Loucy (cell line): Measurements from ENCODE around the gene ZC3H14.

Source experiments
- H2AFZ ChIP-seq: fragments of 200-600 bp; sonication (generic); 2 replicates; pipeline ENCODE4 v1.6.0; 2016; ENCODE audit warnings: antibody characterized with exemption, mild to moderate bottlenecking, low read length, moderate library complexity
- H3F3A ChIP-seq: fragments of 200-600 bp; 2 replicates; pipeline ENCODE4 v1.6.0; 2016; ENCODE audit warnings: antibody characterized with exemption, low read depth, mild to moderate bottlenecking
- H3K27me3 ChIP-seq: fragments of 200-600 bp; sonication (generic); 2 replicates; pipeline ENCODE4 v1.6.1; 2014; ENCODE audit warnings: low read length, mild to moderate bottlenecking; ENCODE audit not compliant: insufficient read depth, poor library complexity, severe bottlenecking
- H3K36me3 ChIP-seq: fragments of 200-600 bp; sonication (generic); 2 replicates; pipeline ENCODE4 v1.6.1; 2016; ENCODE audit warnings: low read length; ENCODE audit not compliant: insufficient read depth
- H3K4me1 ChIP-seq: fragments of 200-600 bp; sonication (generic); 2 replicates; pipeline ENCODE4 v1.5.1; 2014; ENCODE audit warnings: low read length, mild to moderate bottlenecking; ENCODE audit not compliant: insufficient read depth, poor library complexity, severe bottlenecking
- H3K4me2 ChIP-seq: fragments of 200-600 bp; sonication (generic); 2 replicates; pipeline ENCODE4 v1.6.0; 2014; ENCODE audit warnings: antibody characterized with exemption, low read length, low read depth, mild to moderate bottlenecking; ENCODE audit not compliant: poor library complexity, severe bottlenecking
- H3K4me3 ChIP-seq: fragments of 200-600 bp; sonication (generic); 2 replicates; pipeline ENCODE4 v1.5.1; 2014; ENCODE audit warnings: low read length, mild to moderate bottlenecking, mixed read lengths; ENCODE audit not compliant: poor library complexity, severe bottlenecking
- H3K79me2 ChIP-seq: fragments of 200-600 bp; sonication (generic); 2 replicates; pipeline ENCODE4 v1.6.1; 2014; ENCODE audit warnings: low read length; ENCODE audit not compliant: insufficient read depth
- H3K9ac ChIP-seq: fragments of 200-600 bp; sonication (generic); 2 replicates; pipeline ENCODE4 v1.6.0; 2014; ENCODE audit warnings: mild to moderate bottlenecking, low read depth, low read length, moderate library complexity; ENCODE audit not compliant: poor library complexity, severe bottlenecking
- H3K9me2 ChIP-seq: fragments of 200-600 bp; sonication (generic); replicated peaks from 2 replicates; pipeline ENCODE4 v1.6.1; 2016; ENCODE audit warnings: low read depth, low read length, mixed read lengths
- H3K9me3 ChIP-seq: fragments of 200-600 bp; sonication (generic); 2 replicates; pipeline ENCODE4 v1.6.1; 2014; ENCODE audit warnings: mild to moderate bottlenecking, antibody characterized with exemption, low read length, low read depth; ENCODE audit not compliant: insufficient read depth
- H4K20me1 ChIP-seq: fragments of 200-600 bp; sonication (generic); 2 replicates; pipeline ENCODE4 v1.6.0; 2014; ENCODE audit warnings: antibody characterized with exemption, low read length, mild to moderate bottlenecking; ENCODE audit not compliant: insufficient read depth, poor library complexity, severe bottlenecking
- EZH2phosphoT487 ChIP-seq: fragments of 200-600 bp; IDR thresholded peaks from 2 replicates; pipeline ENCODE4 v1.6.1; 2018; ENCODE audit warnings: antibody characterized with exemption, mild to moderate bottlenecking, moderate library complexity, borderline replicate concordance
- TF ChIP-seq, protein P1 (sequence below): fragments of 200-600 bp; sonication (generic); conservative IDR thresholded peaks from 2 replicates; pipeline ENCODE4 v1.5.1; 2014; ENCODE audit warnings: mild to moderate bottlenecking, antibody characterized with exemption, low read length

Gene ZC3H14

DNA sequence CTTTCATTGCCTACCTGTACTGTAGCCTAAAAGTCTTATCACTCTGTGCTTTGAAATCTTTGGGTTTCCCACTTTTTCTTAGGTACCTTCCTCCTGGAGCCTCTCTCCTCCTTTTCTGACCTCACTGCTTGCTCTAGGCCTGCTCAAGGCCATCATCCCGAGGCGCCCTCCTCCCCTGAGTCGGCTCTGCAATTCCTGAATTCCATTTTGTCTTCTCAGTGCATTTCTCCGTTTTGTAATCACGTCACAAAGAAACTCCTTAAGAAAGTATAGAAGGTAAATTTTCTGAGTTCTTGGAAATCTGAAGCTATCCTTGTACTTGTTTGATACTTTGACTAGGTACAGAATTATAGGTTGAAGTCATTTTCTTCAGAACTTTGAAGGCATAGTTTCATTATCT is 25.2 kb downstream of the ZC3H14 start:
- TF ChIP-seq EZH2phosphoT487 = no peak
- TF ChIP-seq, protein P1, sequence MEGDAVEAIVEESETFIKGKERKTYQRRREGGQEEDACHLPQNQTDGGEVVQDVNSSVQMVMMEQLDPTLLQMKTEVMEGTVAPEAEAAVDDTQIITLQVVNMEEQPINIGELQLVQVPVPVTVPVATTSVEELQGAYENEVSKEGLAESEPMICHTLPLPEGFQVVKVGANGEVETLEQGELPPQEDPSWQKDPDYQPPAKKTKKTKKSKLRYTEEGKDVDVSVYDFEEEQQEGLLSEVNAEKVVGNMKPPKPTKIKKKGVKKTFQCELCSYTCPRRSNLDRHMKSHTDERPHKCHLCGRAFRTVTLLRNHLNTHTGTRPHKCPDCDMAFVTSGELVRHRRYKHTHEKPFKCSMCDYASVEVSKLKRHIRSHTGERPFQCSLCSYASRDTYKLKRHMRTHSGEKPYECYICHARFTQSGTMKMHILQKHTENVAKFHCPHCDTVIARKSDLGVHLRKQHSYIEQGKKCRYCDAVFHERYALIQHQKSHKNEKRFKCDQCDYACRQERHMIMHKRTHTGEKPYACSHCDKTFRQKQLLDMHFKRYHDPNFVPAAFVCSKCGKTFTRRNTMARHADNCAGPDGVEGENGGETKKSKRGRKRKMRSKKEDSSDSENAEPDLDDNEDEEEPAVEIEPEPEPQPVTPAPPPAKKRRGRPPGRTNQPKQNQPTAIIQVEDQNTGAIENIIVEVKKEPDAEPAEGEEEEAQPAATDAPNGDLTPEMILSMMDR = no peak
- H3K9me3 ChIP-seq = no peaks in the 10 kb centered on the region; the same call in 1 of the 2 replicates
- no peaks in the 10 kb centered on the region for H3K79me2 ChIP-seq
- no peak overlapping the region for H3K4me3 ChIP-seq
- no peak overlapping the region for H3K9ac ChIP-seq
- H3K4me2 ChIP-seq = no peak overlapping the region
- H2AFZ ChIP-seq = no peak overlapping the region
- no peaks in the 10 kb centered on the region for H3K27me3 ChIP-seq
- H3F3A ChIP-seq = no peaks in the 10 kb centered on the region
- H3K36me3 ChIP-seq = peaks cover 34% of the 10 kb centered on the region
- no peaks in the 10 kb centered on the region for H3K4me1 ChIP-seq
- H3K9me2 ChIP-seq = no peaks in the 10 kb centered on the region
- peaks cover 4% of the 10 kb centered on the region for H4K20me1 ChIP-seq

DNA sequence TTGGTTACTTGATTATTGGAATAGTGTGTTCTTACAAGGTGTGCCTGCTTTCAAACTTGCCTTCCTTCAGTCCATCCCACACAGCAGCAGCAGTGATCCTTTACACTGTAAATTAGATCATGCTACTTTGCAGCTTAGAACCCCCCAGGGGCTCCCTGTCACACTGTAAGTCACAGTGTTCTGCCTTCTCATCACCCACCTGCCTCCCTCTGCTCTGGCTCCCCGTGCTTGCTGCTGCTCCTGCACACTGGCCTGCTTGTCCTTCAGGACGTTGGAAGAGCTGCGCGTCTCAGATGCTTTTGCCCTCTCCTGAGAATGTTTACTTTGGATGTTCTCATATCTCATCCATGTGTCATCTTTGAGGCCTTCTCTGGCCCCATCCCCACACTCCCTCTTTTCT is 27.3 kb downstream of the ZC3H14 start:
- Histone ChIP-seq H3F3A (no peaks in the 10 kb centered on the region), H4K20me1 (no peaks in the 10 kb centered on the region), H3K4me2 (no peak overlapping the region), H3K9me3 (no peaks in the 10 kb centered on the region; the same call in 1 of the 2 replicates), H3K36me3 (peaks cover 38% of the 10 kb centered on the region; the same call in 1 of the 2 replicates), H3K27me3 (no peaks in the 10 kb centered on the region), H3K9ac (no peak overlapping the region), H3K79me2 (no peaks in the 10 kb centered on the region), H3K9me2 (no peaks in the 10 kb centered on the region), H3K4me3 (no peak overlapping the region), H2AFZ (no peak overlapping the region), H3K4me1 (no peaks in the 10 kb centered on the region)
- no peak for TF ChIP-seq EZH2phosphoT487
- TF ChIP-seq, protein P1 = no peak

DNA sequence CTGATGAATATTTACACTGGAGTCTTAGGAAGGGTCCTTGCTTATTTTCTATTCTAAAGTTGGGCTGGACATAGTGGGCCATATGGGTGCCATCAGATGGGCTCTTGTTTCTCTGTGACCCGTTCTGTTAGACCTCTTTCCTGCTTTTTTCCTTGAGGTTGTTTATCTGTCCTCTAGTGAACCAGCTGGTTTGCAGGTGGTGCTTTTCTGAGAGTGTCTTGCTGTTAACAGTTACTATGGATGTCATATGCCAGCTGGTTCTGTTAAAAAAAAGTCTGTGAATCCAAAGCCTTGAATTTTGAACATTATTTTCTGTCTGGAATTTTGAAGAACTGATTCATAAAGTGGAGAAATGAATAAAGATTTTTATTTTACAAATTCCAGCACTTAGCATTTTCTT is 29.2 kb downstream of the ZC3H14 start:
- TF ChIP-seq, protein P1 = no peak
- TF ChIP-seq EZH2phosphoT487 = no peak

More for the DNA sequence above, 29.2 kb downstream of the ZC3H14 start:
- Histone ChIP-seq H2AFZ (no peak overlapping the region), H3K9me2 (no peaks in the 10 kb centered on the region), H4K20me1 (no peaks in the 10 kb centered on the region), H3K4me3 (no peak overlapping the region), H3K27me3 (no peaks in the 10 kb centered on the region), H3K4me1 (no peaks in the 10 kb centered on the region), H3K9me3 (no peaks in the 10 kb centered on the region), H3K4me2 (no peak overlapping the region), H3F3A (no peaks in the 10 kb centered on the region), H3K36me3 (peaks cover 31% of the 10 kb centered on the region; the same call in 1 of the 2 replicates), H3K9ac (no peak overlapping the region), H3K79me2 (no peaks in the 10 kb centered on the region)
